ENCODE data around the gene COPG1.

- TF ChIP-seq POLR2A (IDR thresholded peaks at IDR 0.05) (no peak), CTCF (IDR thresholded peaks at IDR 0.05) (no peak), POLR2AphosphoS5 (IDR thresholded peaks at IDR 0.05) (peak in 1 of 4 donors; percentile 24)
These were observed 15.9 kb upstream of the COPG1 start for GRCh38 chr3:129233538-129233937.

Measured in sigmoid colon (tissue), 4 donors.